Measurements from ENCODE around the gene GYPC.
"Not testable (repeated sequence)": the region's sequence is repeated elsewhere in the genome, so short reads cannot be mapped to it uniquely, and the experiment has no call there.

Gene GYPC, protein sequence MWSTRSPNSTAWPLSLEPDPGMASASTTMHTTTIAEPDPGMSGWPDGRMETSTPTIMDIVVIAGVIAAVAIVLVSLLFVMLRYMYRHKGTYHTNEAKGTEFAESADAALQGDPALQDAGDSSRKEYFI

DNA sequence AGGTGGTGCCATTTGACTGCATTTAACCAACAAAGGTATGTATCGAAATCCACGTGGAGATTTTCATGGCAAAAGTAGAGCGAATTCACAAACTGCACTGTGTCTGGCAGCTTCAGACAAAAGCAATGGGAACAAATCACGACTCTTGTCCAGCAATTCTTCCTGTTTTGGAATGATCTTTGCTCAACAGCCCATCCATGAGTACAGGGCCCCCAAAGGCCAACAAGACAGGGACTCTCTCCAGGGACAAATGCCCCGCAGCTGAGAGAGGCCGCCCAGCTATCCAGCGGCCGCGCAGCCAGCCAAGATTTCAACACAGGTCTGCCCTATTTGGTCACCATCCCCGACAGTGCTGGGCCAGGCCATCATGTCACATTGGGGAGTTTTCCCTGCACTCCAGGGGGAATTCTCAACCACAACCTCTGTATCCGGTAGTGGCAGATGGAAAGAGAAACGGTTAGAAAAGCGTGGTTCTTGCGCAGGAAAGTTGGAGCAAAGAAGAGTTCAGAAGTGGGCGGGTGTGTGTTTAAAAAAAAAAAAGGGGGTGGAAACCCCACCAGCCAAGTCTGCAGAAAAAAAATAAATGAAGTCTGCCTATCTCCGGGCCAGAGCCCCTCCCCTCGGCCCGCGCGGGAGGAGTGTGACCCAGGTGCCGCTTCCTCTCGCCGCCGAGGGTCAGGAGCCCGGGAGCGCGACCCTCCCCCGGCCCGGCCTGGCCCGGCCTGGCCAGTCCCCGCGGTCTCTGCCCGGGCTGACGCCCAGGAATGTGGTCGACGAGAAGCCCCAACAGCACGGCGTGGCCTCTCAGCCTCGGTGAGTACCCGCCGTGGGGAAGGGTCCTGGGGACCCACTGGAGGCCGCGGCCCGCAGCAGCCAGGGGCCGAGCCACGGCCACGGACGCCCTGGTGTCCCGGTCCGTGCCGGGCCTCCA, at the start of gene GYPC:
Gene GYPC, plus strand, starts transcription at position 659 of the 931 bp plus-strand sequence. Its CDS starts 106 bp downstream, at position 765.
- DNase-seq (ENCODE audit: low read depth in 2 of 2): peak in 1 of 2 donors; percentile 49

DNA sequence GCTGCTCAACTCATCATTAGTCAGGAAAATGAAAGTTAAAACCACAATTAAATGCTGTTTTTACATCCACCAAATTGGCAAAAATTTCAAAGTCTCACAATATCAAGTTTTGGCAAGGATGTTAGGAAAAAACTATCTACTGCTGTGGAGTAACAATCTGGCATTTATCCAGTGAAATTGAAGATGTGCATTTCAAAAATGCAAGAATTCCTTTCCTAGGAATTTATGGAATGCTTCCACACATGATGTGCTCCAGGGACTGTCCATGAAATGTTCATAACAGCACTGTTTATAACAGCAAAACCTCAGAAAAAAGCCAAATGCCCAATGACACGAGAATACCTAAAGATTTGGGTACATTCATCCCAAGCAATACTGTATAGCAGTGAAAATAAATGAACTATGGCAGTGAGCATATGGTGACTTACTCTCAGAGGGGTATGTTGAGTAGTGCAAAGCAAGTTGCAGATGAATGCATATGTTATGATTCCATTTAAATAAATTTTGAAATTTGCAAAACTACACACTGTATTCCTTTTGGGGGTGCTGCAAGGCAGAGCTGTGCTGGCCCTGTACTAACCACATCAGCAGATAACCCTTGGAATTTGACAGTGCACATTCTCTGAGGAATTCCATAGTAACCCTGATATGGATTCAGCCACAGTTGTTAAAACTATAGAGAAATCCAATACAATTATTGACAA, 41.3 kb upstream of the GYPC start:
- DNase-seq (ENCODE audit: low read depth in 2 of 2): no peak

DNA sequence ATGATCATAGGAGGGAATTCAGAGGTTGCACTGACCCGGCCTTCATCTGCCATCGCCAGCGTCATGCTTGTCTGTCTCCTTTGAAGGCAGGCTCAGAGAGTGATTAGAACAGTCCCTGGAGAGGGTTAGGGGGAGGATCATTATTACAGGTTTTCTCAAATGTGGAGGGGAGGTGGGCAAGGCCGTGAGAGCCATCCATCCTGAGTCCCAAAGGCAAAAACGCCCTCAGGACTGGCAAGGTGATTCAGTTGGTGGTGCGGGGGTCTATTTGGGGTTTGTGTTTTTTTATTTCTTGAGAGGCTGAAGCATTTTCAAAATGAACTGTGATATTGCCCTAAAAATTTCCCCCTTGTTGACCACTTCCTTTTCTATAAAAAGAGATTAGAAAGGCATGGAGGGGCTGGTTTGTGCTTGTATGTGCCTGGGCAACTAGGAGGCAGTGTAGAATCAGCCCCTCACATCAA, 39.3 kb upstream of the GYPC start:
- no peak for DNase-seq (ENCODE audit: low read depth in 2 of 2)

DNA sequence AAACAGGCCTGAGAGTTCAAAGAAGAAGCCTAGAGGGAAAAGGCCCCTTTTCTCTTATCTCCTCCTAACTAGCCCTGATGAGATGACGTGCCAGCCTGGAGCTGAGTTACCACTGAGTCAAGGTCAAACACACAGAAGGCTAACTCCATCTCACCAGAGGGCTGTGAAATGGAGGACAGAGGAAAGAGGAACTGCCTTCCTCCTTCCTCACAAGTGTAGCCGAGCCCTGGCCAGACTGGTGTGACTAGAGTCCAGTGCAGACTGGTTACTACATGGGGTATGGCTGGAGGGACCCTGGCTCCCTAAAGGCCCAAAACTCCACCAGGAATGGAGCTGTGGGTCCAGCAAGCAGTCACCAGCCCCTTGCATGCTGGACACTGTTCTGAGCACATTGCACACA, 35.7 kb upstream of the GYPC start:
- DNase-seq (ENCODE audit: low read depth in 2 of 2): no peak

DNA sequence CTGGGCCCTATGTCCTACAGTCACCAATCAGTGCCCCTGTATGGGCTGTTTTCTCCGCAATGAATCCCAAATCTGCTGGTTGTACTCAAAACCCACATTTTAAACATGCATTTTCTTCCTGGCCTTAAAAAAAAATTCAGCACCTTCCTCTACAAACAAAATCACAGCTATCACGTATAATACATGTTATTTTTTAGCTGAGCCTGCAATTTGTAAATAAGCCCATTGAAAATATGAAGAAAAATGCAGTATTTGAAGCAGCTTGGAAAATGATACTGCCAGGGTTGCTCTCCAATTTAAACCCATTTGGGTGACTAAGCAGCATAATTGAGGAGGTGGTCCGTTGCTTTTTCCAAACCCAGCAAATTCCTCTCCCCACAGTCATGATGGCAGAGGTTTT, 33.0 kb upstream of the GYPC start:
- DNase-seq (ENCODE audit: low read depth in 2 of 2): no peak

DNA sequence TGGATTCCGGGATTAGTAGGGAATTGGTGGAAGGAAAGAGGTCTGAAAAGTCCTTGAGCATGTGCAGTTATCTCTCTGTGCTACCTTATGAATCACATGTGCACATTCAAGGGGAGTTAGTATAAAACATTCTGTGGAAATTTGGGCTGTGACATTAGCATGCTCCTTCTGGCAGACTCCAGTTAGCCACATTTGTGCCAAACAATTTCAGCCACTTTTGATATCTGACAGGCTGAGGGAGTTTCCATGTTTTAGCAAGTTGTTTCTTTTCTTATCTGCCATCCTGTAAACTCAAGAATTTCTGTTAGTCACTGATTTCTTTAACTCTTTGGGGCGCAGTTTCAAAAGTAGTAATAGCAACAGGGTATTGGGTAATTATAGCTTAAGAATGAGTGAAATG, 28.3 kb upstream of the GYPC start:
- no peak for DNase-seq (ENCODE audit: low read depth in 2 of 2)

DNA sequence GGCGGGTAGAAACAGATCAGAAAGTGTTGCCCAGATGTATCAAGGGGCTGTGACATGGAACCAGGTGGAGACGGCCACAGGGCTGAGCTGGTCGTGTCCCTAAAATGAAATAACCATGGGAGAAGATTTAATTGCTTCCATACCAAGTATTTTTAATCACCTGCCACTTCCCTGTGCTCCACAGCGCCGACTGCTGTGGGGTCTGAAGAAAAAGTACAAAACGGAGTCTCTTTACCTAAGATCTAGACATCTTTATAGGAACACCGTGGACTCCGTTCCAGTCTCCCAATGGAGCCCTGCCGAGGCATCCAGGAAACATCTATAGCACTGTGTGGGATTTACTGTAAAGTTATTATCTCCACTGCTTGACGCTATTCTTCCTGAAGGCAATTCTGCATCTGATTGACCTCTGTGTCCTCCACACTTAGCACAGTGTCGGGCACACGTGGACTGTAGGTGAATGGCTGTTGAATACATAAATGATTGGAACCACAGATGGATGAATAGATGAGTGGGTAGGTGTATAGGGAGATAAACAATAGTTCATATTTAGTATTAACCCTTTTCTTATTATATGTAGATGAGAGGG, 21.6 kb upstream of the GYPC start:
- DNase-seq (ENCODE audit: low read depth in 2 of 2): no peak

DNA sequence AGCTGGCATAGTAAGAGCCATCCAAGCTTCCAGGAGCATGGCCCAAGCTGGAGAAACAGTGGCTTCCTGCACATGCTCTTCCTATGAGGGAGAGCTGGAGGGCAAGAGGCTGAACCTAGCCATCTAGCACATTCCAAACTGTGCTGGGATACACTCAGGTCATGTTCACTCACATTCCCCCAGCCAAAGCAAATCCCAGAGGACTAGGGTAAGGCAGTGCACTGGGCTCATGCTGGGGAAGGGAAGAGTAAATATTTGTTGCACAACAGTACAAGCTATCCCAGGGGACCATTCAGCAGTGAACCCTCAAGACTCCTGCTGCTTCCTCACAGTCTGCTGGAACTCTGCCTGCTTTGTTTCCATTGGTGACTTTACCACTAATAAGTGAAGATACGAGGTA, 20.7 kb upstream of the GYPC start:
- DNase-seq (ENCODE audit: low read depth in 2 of 2): no peak

DNA sequence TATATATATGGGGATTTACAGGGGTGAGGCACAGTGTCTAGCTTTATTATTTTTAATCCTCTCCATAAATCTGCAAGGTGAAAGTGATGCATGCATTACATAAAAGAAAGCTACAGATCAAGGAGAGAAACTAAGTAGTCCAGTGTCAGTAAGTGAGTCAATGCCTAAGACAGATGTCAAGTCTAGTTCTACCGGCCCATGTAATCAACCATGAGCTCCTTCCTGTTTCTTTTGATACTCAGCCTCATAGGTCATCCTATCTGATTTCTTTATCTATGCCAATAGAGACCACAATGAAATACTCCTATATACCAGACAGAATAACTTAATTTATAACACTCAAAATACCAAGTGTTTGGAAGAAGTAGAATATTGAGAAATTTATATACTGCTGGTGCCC, 20.2 kb upstream of the GYPC start:
- no peak for DNase-seq (ENCODE audit: low read depth in 2 of 2)

DNA sequence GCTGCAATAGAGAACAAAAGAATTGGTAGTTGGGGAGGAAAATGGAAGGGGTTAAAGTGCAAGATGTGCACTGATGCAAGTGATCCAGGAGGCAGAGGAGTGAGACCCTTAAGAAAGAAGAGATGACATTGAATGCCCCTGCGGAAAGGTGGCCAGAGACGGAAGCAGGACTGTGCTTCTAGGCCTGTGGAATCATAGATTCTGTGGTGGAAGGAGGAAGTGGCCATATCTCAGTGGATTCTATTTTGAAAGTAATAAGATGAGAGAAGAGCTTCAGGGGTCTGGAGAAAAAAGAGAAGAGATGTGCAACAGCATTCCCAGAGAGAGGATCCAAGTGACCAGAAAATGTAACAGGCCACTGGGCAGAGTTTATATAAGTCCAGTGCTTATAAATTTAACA, 18.6 kb upstream of the GYPC start:
- DNase-seq (ENCODE audit: low read depth in 2 of 2): no peak

DNA sequence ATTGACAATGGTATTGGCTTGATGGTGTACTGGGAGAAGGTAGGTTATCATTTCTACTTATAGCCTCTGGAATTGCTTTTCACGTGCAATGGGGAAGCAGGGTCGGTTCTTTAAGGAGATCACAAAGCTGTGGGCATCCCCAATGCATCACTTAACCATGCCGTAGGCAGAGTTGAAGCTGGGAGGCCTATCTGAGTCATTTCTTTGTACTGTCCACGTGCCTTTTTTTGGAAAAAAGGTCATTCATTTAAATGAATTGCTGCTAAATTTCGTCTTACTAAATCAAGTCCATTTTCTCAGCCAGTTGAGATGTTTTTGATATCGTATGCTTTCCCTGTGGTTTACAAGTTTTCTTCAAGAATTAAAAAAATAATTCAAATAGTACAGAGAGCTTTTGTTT, 17.2 kb upstream of the GYPC start:
- no peak for DNase-seq (ENCODE audit: low read depth in 2 of 2)

DNA sequence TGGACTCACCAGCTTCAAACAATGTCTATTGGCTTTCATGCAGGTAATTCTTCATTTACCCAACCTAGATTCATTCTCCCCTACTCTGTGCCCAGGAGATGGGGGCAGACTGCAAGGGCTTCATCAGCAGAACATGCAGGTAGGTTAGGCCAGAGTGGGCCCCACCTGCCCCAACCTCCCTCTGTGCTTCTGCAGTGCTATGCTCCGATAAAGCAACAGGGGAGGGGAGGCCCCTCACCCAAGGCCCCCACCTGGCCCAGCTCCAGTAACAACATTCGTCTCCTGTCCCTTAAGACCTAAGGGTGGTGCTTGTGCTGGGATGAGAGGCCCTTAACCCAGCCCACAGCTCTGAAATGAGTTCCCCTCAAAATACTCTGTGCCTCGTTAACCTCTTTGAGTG, 16.7 kb upstream of the GYPC start:
- DNase-seq (ENCODE audit: low read depth in 2 of 2): no peak

DNA sequence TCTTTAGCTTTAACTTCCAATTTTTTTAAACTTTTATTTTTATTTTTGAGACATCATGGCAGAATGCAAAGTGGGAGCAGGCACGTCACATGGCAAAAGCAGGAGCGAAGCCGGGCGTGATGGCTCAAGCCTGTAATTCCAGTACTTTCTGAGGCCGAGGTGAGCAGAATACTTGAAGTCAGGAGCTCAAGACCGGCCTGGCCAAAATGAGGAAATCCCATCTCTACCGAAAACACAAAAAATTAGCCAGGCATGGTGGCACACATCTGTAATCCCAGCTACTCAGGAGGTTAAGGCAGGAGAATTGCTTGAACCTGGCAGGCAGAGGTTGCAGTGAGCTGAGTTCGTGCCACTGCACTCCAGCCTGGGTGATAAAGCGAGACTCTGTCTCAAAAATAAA, 14.7 kb upstream of the GYPC start:
- DNase-seq (ENCODE audit: low read depth in 2 of 2): not testable (repeated sequence)

DNA sequence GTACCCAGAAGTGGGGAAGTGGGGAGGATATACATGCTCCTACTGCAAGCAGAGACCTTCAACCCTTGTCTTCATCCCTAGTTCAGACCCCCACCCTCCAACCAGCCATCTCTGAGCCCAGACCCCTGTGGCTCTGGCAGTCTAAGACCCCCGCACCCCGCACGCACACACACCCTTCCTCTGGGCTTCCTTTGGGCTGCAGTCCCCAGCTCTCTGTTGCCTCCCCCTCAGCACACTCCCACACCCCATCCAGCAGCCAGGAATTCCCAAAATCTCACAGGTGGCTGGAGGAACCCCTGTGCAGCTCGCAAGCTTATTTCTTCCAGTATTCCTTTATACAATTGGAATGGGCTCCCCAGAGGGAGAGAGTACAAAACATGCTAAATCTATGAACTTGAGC, 13.9 kb upstream of the GYPC start:
- no peak for DNase-seq (ENCODE audit: low read depth in 2 of 2)

DNA sequence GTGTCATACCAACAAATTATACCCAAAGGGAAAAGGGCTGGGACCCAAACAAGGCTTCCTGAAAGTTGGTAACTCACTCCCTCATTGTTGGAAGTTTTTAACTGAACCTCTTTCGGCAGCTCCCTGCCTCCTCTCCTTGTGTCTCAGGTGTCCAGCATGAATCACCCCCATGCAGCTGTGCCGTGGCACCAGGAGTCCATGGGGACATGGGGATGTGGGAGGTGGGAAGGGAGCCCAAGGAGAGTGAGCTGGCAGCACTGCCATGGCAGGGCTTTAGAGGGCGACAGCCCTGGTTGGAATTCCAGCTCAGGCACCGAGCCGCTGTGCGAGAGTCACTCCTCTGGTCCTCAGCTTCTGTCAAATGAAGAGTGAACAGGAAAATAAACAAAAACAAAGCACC, 12.5 kb upstream of the GYPC start:
- no peak for DNase-seq (ENCODE audit: low read depth in 2 of 2)

DNA sequence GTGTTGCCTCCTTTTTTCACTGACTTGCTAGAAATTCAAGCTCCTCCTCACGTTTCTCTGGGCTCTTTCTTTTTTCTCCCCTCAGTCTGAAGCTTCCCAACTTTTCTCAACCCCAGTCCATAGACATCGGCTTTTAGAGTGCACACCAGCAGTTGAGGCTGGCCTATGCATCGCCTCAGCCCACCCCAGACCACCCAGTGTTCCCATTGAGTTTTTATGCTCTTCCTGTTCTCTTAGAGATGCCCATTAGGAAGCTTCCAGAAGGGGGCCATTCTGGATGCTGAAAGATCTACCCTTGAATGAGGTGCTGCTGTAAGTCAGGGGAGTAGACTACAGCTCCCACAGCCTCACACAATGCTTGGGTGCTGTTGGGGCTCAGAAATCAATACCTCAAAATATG, 12.0 kb upstream of the GYPC start:
- no peak for DNase-seq (ENCODE audit: low read depth in 2 of 2)

DNA sequence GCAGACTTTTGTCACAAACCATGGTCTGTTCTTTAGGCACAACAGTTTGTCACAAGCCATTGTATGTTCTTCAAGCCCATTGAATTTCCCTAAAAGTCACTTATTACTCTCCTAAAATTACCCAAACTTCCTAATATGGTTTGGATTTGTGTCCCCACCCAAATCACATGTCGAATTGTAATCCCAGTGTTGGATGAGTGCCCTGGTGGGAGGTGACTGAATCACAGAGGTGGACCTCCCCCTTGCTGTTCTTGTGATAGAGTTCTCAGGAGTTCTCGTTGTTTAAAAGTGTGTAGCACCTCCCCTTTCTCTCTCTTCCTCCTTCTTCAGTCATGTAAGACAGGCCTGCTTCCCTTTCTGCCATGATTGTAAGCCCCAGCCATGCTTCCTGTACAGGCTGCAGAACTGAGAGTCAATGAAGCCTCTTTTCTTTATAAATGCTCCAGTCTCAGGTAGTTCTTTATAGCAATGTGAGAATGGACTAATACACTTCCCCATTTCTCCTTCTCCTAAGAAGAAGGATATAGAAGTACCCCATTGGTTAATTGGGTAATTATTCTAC, 11.2 kb upstream of the GYPC start:
- DNase-seq (ENCODE audit: low read depth in 2 of 2): no peak

DNA sequence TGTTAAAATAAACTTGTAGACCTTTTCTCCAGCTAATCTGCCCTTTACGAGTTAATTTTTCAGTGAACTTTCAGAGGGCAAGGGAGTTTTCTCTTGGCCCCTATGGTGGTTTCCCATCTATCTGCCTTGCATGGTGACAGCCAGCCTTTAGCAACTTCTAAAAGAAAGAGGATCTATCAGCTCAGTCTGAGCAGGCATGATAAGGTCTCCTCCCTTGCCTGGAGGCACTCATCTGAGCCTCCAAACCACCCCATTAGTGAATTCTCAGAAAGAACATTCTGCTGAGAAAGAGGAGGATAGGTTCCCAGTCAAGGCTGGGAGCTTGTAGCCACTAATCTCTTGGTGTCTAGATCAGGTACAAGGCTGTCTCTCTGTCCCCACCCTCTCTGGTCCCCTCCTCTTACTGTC, 10.7 kb upstream of the GYPC start:
- DNase-seq (ENCODE audit: low read depth in 2 of 2): no peak

DNA sequence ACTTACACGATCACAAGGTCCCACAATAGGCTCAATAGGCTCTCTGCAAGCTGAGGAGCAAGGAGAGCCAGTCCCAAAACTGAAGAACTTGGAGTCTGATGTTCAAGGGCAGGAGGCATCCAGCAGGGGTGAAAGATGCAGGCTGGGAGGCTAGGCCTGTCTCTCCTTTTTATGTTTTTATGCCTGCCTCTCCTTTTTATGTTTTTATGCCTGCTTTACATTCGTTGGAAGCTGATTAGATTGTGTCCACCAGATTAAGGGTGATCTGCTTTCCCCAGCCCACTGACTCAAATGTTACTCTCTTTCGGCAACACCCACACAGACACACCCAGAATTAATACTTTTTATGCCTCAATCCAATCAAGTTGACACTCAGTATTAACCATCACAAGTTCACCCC, 9.9 kb upstream of the GYPC start:
- no peak for DNase-seq (ENCODE audit: low read depth in 2 of 2)

DNA sequence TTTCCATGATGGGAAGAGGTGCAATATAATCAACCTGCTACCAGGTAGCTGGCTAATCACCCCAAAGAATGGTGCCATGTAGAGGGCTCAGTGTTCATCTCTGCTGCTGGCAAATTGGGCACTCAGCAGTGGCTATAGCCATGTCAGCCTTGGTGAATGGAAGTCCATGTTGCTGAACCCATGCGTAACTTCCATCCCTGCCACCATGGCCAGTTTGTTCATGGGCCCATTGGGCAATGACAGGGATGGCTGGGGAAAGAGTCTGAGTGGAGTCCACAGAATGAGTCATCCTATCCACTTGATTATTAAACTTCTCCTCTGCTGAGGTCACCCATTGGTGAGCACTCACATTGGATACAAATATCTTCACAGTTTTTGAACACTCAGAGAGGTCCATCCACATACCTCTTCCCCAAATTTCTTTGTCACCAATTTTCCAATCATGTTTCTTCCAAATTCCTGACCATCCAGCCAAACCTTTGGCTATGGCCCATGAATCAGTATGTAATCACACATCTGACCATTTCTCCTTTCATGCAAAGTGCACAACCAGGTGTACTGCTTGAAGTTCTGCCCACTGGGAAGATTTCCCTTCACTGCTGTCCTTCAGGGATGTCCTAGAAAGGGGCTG, 8.1 kb upstream of the GYPC start:
- not testable (repeated sequence) for DNase-seq (ENCODE audit: low read depth in 2 of 2)

DNA sequence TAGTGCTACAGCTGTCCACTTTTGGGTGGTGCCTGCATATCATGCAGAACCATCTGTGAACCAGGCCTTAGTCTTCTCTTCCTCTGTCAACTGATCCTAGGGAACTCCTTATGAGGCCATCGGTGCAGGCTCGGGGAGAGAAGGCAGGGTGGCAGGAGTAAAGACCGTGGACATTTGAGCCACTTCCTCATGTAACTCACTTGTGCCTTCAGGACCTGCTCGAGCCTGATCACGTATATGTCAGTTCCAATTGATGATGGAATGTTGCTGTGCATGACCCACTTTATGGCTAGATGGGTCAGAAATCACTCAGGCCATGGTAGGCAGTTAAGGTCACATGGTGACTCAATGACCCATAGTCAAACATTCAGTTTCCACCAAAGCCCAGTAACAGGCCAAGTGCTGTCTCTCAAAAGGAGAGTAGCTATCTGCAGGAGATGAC, 7.6 kb upstream of the GYPC start:
- not testable (repeated sequence) for DNase-seq (ENCODE audit: low read depth in 2 of 2)

Data from stimulated activated CD8-positive, alpha-beta memory T cell treated with anti-CD3 and anti-CD28 coated beads, Interleukin-15, amount 100 ng/mL, for 48 hours (primary cell).